ENCODE results near the gene NTSR1. TPM values are rescaled to one million over a fixed set of nuclear protein-coding genes. Genes with fewer than 3 reads are reported as not detected.

Gene NTSR1
- total RNA-seq, 1 experiment from 2014 or later = 4.5 TPM

DNA sequence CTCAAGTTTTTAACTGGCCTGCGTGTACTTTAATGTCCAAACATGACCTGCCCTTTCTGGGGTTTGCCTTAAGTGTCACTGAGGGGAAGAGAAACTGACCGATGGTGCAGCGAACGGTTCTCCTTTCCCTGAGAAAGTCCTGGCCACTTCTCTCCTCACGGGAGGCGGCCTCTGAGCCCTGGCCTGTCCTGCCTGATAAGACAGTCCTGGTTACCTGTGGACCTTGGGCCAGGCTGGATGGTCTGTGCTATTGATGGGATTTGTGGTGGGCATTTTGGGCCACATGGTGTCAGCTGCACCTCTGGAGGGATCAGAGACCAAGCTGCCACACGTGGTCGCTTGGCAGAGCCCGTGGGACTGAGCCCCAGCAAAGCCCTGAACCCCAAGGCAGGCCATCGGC, 11.6 kb upstream of the NTSR1 start:
- no peak for DNase-seq (ENCODE audit: unreplicated experiment)
- BruUV-seq (replicated peaks) = no TSS peak
- POLR2A ChIA-PET = no interaction called here
- Mint-ChIP-seq H3K27me3 (ENCODE audit: insufficient read depth, unreplicated experiment) (peaks cover 27% of the 10 kb centered on the region), H3K4me3 (ENCODE audit: unreplicated experiment) (no peak overlapping the region), H3K27ac (ENCODE audit: low read depth, unreplicated experiment) (no peak overlapping the region), H3K9me3 (ENCODE audit: unreplicated experiment) (no peaks in the 10 kb centered on the region), H3K36me3 (ENCODE audit: insufficient read depth, unreplicated experiment) (no peaks in the 10 kb centered on the region), H3K4me1 (ENCODE audit: insufficient read depth, unreplicated experiment) (no peaks in the 10 kb centered on the region)
- TF ChIP-seq, protein P1, sequence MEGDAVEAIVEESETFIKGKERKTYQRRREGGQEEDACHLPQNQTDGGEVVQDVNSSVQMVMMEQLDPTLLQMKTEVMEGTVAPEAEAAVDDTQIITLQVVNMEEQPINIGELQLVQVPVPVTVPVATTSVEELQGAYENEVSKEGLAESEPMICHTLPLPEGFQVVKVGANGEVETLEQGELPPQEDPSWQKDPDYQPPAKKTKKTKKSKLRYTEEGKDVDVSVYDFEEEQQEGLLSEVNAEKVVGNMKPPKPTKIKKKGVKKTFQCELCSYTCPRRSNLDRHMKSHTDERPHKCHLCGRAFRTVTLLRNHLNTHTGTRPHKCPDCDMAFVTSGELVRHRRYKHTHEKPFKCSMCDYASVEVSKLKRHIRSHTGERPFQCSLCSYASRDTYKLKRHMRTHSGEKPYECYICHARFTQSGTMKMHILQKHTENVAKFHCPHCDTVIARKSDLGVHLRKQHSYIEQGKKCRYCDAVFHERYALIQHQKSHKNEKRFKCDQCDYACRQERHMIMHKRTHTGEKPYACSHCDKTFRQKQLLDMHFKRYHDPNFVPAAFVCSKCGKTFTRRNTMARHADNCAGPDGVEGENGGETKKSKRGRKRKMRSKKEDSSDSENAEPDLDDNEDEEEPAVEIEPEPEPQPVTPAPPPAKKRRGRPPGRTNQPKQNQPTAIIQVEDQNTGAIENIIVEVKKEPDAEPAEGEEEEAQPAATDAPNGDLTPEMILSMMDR (IDR thresholded peaks at IDR 0.05; ENCODE audit: unreplicated experiment) = no peak
- intact Hi-C loops (cut with micrococcal nuclease) = no loop called here
- CTCF ChIA-PET = interaction anchor here (0.6 to 0.9 kb wide), 5 partner anchors 27 to 112 kb away, joined by 3 to 4 read pairs (median 3); no protein-coding TSS in a partner anchor

- no peak for DNase-seq (ENCODE audit: unreplicated experiment)
- H3K27ac Mint-ChIP-seq (ENCODE audit: low read depth, unreplicated experiment) = no peak overlapping the region
- intact Hi-C loops (cut with micrococcal nuclease) = no loop called here
Observed at GRCh38 chr20:62697468-62697912, 11.1 kb upstream of the NTSR1 start.

DNA sequence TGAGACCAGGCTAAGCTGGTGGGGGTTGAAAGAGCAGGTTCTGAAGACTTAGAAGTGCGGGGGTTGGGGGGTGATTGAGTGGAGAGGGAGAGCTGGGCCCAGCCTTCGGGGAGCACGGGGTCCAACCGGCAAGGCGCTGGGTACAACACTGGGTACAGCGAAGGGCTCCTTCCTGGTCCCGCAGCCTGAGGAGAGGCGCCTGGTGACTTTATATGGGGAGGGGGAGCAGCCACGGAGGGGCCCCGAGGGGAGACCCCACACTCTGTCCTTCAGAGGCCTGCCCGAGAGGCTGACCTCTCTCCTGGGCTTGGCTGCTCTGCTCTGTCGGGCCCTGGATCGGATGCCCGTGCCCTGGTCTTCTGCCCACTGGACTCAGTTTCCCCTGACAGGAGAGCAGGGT, 10.4 kb upstream of the NTSR1 start:
- no peak for DNase-seq (ENCODE audit: unreplicated experiment)
- ChIA-PET CTCF (interaction anchor here (0.8 to 0.9 kb wide), 2 partner anchors 14 to 36 kb away, joined by 4 to 6 read pairs; no protein-coding TSS in a partner anchor), POLR2A (interaction anchor here (0.6 to 1.6 kb wide), 4 partner anchors 19 to 98 kb away, joined by 3 to 6 read pairs (median 4); partner anchors contain the start of gene MRGBP)
- H3K27me3 Mint-ChIP-seq (ENCODE audit: insufficient read depth, unreplicated experiment) = peaks cover 27% of the 10 kb centered on the region
- no peak overlapping the region for H3K4me3 Mint-ChIP-seq (ENCODE audit: unreplicated experiment)
- H3K4me1 Mint-ChIP-seq (ENCODE audit: insufficient read depth, unreplicated experiment) = peaks cover 2% of the 10 kb centered on the region
- TF ChIP-seq, protein P1 (IDR thresholded peaks at IDR 0.05; ENCODE audit: unreplicated experiment) = no peak
- no peaks in the 10 kb centered on the region for H3K36me3 Mint-ChIP-seq (ENCODE audit: insufficient read depth, unreplicated experiment)
- H3K27ac Mint-ChIP-seq (ENCODE audit: low read depth, unreplicated experiment) = no peak overlapping the region
- BruUV-seq (replicated peaks) = no TSS peak
- H3K9me3 Mint-ChIP-seq (ENCODE audit: unreplicated experiment) = no peaks in the 10 kb centered on the region
- intact Hi-C loops (cut with micrococcal nuclease) = no loop called here

More at GRCh38 chr20:62697468-62697912, 11.1 kb upstream of the NTSR1 start:
- ChIA-PET POLR2A (interaction anchor here (1.0 to 1.6 kb wide), 2 partner anchors 18 to 94 kb away, joined by 5 to 6 read pairs; no protein-coding TSS in a partner anchor), CTCF (interaction anchor here (0.6 to 0.9 kb wide), 5 partner anchors 13 to 95 kb away, joined by 3 to 6 read pairs (median 4); no protein-coding TSS in a partner anchor)
- no peak overlapping the region for H3K4me3 Mint-ChIP-seq (ENCODE audit: unreplicated experiment)
- peaks cover 27% of the 10 kb centered on the region for H3K27me3 Mint-ChIP-seq (ENCODE audit: insufficient read depth, unreplicated experiment)
- H3K4me1 Mint-ChIP-seq (ENCODE audit: insufficient read depth, unreplicated experiment) = no peaks in the 10 kb centered on the region
- BruUV-seq (replicated peaks) = no TSS peak
- H3K9me3 Mint-ChIP-seq (ENCODE audit: unreplicated experiment) = no peaks in the 10 kb centered on the region
- H3K36me3 Mint-ChIP-seq (ENCODE audit: insufficient read depth, unreplicated experiment) = no peaks in the 10 kb centered on the region
- TF ChIP-seq, protein P1 (IDR thresholded peaks at IDR 0.05; ENCODE audit: unreplicated experiment) = no peak

DNA sequence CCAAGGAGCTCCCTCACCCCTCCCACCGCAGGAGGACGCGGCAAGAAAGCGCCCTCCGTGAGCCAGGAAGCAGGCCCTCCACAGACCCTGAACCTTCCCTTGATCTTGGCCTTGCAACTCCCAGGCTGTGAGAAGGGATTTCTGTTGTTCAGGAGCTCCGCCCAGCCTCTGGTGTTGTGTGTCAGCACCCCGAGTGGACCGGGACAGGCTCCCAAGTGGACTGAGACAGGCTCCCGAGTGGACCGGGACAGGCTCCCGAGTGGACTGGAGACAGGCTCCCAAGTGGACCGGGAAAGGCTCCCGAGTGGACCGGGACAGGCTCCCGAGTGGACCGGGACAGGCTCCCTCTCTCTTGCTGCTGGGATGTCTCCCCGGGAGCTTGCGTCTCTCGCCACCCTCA, 9.3 kb upstream of the NTSR1 start:
- ChIA-PET CTCF (interaction anchor here (0.7 to 1.5 kb wide), 3 partner anchors 31 to 93 kb away, joined by 3 to 6 read pairs (median 3); no protein-coding TSS in a partner anchor), POLR2A (interaction anchor here (0.8 kb wide), 1 partner anchor 74 kb away, joined by 3 read pairs; no protein-coding TSS in a partner anchor)
- intact Hi-C loops (cut with micrococcal nuclease) = no loop called here
- Mint-ChIP-seq H3K27me3 (ENCODE audit: insufficient read depth, unreplicated experiment) (peaks cover 23% of the 10 kb centered on the region), H3K4me1 (ENCODE audit: insufficient read depth, unreplicated experiment) (peaks cover 12% of the 10 kb centered on the region), H3K9me3 (ENCODE audit: unreplicated experiment) (no peaks in the 10 kb centered on the region), H3K4me3 (ENCODE audit: unreplicated experiment) (no peak overlapping the region), H3K36me3 (ENCODE audit: insufficient read depth, unreplicated experiment) (no peaks in the 10 kb centered on the region), H3K27ac (ENCODE audit: low read depth, unreplicated experiment) (no peak overlapping the region)
- TF ChIP-seq, protein P1 (IDR thresholded peaks at IDR 0.05; ENCODE audit: unreplicated experiment) = no peak
- DNase-seq (ENCODE audit: unreplicated experiment) = no peak
- BruUV-seq (replicated peaks) = no TSS peak

Measured in MCF 10A (cell line).